ENCODE data around the gene XPC. TPM values are rescaled to one million over a fixed set of nuclear protein-coding genes. Genes with fewer than 3 reads are reported as not detected.
A peak's percentile ranks its signal among the peaks of the same experiment; 100 is the strongest.

The XPC gene
- total RNA-seq, 1 donor from 2014 or later, result 41.6 TPM

DNA sequence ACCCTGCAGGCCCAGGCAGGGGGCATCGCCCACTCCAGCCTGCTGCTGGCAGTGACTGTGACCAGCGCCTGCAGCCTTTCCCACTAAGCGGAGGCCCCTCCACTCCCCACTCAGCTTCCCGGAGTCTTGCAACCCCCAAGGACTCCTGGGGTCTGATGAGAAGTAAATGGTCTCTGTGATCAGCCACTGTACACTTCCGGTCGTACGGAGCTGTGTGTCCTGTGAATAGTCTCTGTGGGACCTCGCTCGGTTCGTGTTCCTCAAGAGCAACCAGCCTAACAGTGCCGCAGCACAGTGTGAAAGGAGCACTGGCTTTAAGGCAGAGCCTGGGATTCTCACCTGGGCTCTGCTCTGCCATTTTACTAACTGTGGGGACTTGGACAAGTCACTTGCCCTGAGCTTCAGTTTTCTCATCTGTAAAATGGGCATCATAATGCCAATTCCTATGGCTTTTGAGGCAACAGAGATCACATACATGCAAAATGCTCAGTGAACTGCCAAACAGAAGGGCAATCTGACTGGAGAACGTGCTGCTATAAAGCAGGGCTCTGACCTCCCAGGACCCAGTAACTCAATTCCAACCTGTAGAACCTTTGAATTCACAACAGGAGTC, 26.8 kb downstream of the XPC start:
- no peak for DNase-seq (ENCODE audit: low read depth, low spot score)

DNA sequence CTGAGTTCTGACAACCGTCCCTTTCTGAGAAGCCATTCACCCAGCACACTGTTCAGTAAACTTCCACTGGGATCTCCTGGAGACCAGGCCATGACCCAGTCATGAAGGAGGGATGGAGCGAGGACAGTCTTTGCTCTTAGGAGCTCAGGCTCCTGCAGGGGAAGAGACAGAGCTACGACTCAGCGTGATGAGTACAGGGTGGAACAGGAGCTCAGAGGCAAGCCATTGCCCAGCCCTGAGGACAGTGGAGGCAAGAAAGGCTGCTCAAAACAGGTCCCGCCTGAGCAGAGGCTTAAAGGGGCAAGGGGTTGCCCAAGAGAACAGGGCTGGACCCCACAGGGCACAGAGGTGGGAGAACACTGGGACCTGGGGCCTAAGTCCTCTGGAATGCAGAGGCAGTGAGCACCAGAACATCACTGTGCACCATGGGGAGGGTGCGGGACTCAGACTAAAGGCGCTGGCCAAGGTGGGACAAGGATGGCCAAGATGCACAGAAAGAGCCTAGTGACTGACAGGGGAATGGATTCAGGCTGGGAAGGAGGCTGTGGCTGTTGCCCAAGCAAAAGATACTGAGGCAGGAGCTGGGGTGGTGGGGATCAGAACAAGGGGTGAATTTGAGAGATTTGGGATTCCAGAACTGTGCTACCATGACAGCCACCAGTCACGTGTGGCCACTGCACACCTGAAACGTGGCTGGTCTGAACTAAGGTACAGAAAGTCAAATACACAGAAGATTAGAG, 27.7 kb downstream of the XPC start:
- H3K9me3 Mint-ChIP-seq, result no peaks in the 10 kb centered on the region
- no peaks in the 10 kb centered on the region for H3K4me1 Mint-ChIP-seq
- no peak overlapping the region for H3K27ac Mint-ChIP-seq (ENCODE audit: unreplicated experiment)
- H3K36me3 Mint-ChIP-seq (ENCODE audit: low read depth), result peaks cover 9% of the 10 kb centered on the region
- TF ChIP-seq, protein P1, sequence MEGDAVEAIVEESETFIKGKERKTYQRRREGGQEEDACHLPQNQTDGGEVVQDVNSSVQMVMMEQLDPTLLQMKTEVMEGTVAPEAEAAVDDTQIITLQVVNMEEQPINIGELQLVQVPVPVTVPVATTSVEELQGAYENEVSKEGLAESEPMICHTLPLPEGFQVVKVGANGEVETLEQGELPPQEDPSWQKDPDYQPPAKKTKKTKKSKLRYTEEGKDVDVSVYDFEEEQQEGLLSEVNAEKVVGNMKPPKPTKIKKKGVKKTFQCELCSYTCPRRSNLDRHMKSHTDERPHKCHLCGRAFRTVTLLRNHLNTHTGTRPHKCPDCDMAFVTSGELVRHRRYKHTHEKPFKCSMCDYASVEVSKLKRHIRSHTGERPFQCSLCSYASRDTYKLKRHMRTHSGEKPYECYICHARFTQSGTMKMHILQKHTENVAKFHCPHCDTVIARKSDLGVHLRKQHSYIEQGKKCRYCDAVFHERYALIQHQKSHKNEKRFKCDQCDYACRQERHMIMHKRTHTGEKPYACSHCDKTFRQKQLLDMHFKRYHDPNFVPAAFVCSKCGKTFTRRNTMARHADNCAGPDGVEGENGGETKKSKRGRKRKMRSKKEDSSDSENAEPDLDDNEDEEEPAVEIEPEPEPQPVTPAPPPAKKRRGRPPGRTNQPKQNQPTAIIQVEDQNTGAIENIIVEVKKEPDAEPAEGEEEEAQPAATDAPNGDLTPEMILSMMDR (conservative IDR thresholded peaks at IDR 0.05), result no peak
- no peak overlapping the region for H3K4me3 Mint-ChIP-seq
- DNase-seq (ENCODE audit: low read depth, low spot score), result no peak
- no peaks in the 10 kb centered on the region for H3K27me3 Mint-ChIP-seq (ENCODE audit: low read depth)

More for the DNA sequence above, 26.8 kb downstream of the XPC start:
- no peak overlapping the region for H3K4me3 Mint-ChIP-seq
- TF ChIP-seq, protein P1 (conservative IDR thresholded peaks at IDR 0.05), result no peak
- no peak overlapping the region for H3K27ac Mint-ChIP-seq (ENCODE audit: unreplicated experiment)
- H3K27me3 Mint-ChIP-seq (ENCODE audit: low read depth), result no peaks in the 10 kb centered on the region
- H3K4me1 Mint-ChIP-seq, result no peaks in the 10 kb centered on the region
- H3K36me3 Mint-ChIP-seq (ENCODE audit: low read depth), result peaks cover 15% of the 10 kb centered on the region
- H3K9me3 Mint-ChIP-seq, result no peaks in the 10 kb centered on the region

DNA sequence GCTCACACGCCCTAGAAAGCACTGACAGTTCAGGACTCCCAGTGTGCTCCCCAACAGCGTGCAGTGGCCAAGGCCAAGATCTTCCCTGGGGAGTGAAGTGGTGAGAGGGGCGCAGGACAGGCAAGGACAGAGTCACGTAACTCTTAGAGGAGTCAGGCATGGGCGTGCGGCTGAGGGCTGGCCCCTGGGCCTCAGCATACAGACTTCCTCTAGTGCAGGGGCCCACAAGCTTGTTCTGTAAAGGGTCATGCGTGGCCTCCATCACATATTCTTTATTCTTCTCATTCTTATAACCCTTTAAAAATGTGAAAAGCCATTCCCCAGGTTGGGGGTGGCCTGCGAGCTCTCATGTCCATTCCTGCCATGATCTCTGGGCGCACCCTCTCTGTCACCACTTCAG, 28.3 kb downstream of the XPC start:
- TF ChIP-seq, protein P1 (conservative IDR thresholded peaks at IDR 0.05), result no peak
- H3K27ac Mint-ChIP-seq (ENCODE audit: unreplicated experiment), result no peak overlapping the region
- peaks cover 3% of the 10 kb centered on the region for H3K4me1 Mint-ChIP-seq
- H3K27me3 Mint-ChIP-seq (ENCODE audit: low read depth), result no peaks in the 10 kb centered on the region
- DNase-seq (ENCODE audit: low read depth, low spot score), result no peak
- no peaks in the 10 kb centered on the region for H3K9me3 Mint-ChIP-seq
- H3K36me3 Mint-ChIP-seq (ENCODE audit: low read depth), result peaks cover 9% of the 10 kb centered on the region
- H3K4me3 Mint-ChIP-seq, result no peak overlapping the region

DNA sequence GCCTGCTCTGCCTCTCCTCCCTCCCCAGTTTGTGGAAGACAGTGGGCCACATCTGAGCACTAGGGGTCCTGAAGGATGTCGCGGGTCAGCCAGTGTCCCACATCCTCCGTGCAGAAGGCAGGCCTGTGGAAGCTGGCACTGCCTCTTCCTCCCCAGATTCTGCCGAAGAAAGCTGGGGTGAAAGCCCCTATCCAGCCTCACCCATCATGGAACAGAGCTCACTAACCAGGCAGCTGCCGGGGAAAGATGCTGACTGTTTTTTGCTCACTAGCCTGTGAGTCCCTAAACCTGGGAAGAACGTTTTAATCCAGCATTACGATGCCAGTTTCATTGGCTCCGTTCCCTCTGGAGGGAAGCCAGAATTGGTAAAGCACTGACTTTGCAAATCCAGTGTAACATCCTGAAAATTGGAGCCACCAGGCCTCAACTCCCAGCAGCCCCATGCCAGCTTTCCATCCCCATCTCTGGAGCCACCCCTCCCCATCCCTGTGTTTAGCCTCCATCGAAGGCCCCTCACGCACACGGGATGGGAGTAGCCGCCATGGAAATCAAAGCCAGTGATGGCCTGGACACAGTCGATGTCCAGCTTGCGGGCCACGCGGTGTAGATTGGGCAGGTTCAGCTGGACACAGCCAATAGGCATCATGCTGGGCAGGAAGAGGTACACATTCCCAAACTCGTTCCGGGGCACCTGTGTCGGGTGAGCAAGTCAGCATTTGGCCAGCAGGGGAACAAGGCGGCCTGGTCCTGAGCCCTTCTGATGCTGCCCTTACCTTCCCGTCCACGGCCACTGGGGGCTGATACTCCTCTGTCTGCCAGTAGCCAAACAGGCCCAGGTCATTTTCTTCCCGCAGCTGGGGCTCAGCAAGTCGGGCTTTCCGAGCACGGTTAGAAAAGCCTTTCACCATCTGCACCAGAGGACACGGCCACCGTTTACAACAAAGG, 30.1 kb downstream of the XPC start:
- Mint-ChIP-seq H3K4me1 (peaks cover 15% of the 10 kb centered on the region), H3K36me3 (ENCODE audit: low read depth) (peaks cover 6% of the 10 kb centered on the region), H3K27ac (ENCODE audit: unreplicated experiment) (no peak overlapping the region), H3K4me3 (no peak overlapping the region), H3K27me3 (ENCODE audit: low read depth) (no peaks in the 10 kb centered on the region), H3K9me3 (no peaks in the 10 kb centered on the region)
- TF ChIP-seq, protein P1 (conservative IDR thresholded peaks at IDR 0.05), result peak; percentile 39
- DNase-seq (ENCODE audit: low read depth, low spot score), result no peak

DNA sequence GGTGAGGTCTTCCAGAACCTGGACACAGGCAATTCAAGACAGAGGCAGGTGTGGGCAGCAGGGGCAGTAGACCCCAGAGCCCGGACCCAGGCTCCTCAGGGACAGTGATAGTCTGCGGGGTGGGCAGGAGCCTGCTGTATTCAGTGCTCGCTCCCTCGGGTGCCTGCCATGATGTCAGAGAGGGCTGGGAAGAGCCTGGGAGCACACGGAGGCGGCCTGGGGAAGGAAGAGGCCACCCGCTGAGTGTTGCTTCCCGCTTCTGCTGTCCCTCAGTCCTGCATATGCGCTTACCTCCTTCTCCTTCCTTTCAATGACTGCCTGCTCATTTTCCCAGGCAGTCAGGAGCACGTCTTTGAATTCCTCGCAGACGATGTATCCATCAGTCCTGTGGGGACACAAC, 30.8 kb downstream of the XPC start:
- no peak for DNase-seq (ENCODE audit: low read depth, low spot score)
- Mint-ChIP-seq H3K27ac (ENCODE audit: unreplicated experiment) (no peak overlapping the region), H3K27me3 (ENCODE audit: low read depth) (no peaks in the 10 kb centered on the region), H3K4me3 (no peak overlapping the region), H3K9me3 (no peaks in the 10 kb centered on the region), H3K4me1 (peaks cover 20% of the 10 kb centered on the region), H3K36me3 (ENCODE audit: low read depth) (peaks cover 6% of the 10 kb centered on the region)
- TF ChIP-seq, protein P1 (conservative IDR thresholded peaks at IDR 0.05), result no peak

Measured in neural crest cell (in vitro differentiated cells).